Measurements from ENCODE around the gene AIFM2.

Gene AIFM2

DNA sequence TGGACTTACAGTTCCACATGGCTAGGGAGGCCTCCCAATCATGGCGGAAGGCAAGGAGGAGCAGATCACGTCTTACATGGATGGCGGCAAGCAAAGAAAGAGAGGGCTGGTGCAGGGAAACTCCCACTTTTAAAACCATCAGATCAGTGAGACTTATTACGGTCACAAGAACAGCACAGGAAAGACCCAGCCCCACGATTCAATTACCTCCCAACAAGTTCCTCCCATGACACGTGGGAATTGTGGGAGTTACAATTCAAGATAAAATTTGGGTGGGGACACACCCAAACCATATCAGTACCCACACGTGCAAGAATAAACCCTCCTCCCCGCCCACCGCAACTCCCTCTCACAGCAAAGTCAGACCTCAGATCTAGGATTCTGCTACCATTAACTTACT is 4.5 kb upstream of the AIFM2 start:
- CTCF ChIA-PET, result interaction anchor here (0.6 to 1.3 kb wide), 2 partner anchors 14 to 21 kb away, joined by 3 to 4 read pairs; no protein-coding TSS in a partner anchor
- POLR2A ChIA-PET, result interaction anchor here (1.2 to 1.9 kb wide), 2 partner anchors 9 kb away, joined by 5 to 10 read pairs; partner anchors contain the start of gene TYSND1
- TF ChIP-seq BHLHE40 (IDR thresholded peaks at IDR 0.05; ENCODE audit: borderline replicate concordance), result no peak
- no peak for TF ChIP-seq FOXA1 (IDR thresholded peaks at IDR 0.05)
- no peak for TF ChIP-seq ELF4 (IDR thresholded peaks at IDR 0.05)
- TF ChIP-seq, protein P1, sequence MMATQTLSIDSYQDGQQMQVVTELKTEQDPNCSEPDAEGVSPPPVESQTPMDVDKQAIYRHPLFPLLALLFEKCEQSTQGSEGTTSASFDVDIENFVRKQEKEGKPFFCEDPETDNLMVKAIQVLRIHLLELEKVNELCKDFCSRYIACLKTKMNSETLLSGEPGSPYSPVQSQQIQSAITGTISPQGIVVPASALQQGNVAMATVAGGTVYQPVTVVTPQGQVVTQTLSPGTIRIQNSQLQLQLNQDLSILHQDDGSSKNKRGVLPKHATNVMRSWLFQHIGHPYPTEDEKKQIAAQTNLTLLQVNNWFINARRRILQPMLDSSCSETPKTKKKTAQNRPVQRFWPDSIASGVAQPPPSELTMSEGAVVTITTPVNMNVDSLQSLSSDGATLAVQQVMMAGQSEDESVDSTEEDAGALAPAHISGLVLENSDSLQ (IDR thresholded peaks at IDR 0.05), result no peak
- TF ChIP-seq NFRKB (IDR thresholded peaks at IDR 0.05), result no peak
- no peak for TF ChIP-seq ZNF384 (IDR thresholded peaks at IDR 0.05)
- TF ChIP-seq FOXM1 (IDR thresholded peaks at IDR 0.05; ENCODE audit: borderline replicate concordance), result no peak
- no peak for TF ChIP-seq TARDBP (IDR thresholded peaks at IDR 0.05)
- TF ChIP-seq LEF1 (IDR thresholded peaks at IDR 0.05; ENCODE audit: borderline replicate concordance), result no peak
- no peak for TF ChIP-seq SP1 (IDR thresholded peaks at IDR 0.05)
- no peak for TF ChIP-seq HDGF (IDR thresholded peaks at IDR 0.05; ENCODE audit: borderline replicate concordance)
- TF ChIP-seq L3MBTL2 (conservative IDR thresholded peaks at IDR 0.05), result no peak
- TF ChIP-seq FOXK2 (IDR thresholded peaks at IDR 0.05), result no peak
- no peak for DNase-seq (ENCODE audit: extremely low spot score)

DNA sequence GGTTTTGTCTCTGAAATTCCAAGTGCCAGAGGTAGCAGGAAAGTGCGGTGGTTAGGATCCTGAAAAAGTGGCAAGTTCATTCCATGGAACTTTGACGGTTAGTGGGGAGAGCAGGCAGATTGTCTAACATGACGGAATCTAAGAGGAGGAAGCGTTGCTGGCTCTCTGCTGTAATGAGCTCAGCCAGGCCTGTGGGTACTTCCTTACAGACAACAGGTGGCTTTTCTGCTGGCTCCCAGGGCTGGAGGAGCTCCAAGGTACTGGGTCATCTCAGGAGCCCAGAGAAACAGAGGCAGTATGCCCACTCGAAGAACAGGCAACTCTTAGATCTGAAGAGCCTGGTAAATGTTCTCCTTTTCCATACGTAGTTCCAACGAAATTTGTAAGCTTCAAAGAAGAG is 3.1 kb upstream of the AIFM2 start:
- no peak for DNase-seq (ENCODE audit: extremely low spot score)
- TF ChIP-seq FOXA1 (IDR thresholded peaks at IDR 0.05), result no peak
- POLR2A ChIA-PET, result interaction anchor here (1.7 to 1.9 kb wide), 2 partner anchors 10 to 11 kb away, joined by 7 to 10 read pairs; partner anchors contain the start of gene TYSND1
- CTCF ChIA-PET, result interaction anchor here (1.1 to 1.3 kb wide), 2 partner anchors 10 to 20 kb away, joined by 4 to 7 read pairs; partner anchors contain the start of gene TYSND1

DNA sequence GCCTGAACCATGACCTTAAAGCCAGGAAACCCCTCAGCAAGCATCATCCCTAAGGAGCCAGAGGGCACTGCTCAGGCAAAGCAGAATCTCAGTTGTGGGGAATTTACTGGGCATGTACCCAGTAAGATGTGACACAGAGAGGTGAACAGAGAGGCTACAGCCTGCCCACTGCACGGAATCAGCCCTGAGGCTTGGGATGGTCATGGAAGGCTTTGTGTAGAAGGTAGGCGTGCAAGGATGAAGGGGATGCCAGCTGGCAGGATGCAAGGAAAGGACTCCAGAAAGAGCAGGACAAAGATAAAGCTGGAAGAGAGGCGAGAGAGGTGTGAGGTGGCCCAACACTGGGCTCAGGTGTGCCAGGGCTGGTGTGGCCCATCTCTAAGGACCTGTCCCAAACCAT is 2.4 kb upstream of the AIFM2 start:
- no peak for DNase-seq (ENCODE audit: extremely low spot score)
- TF ChIP-seq, protein P1 (IDR thresholded peaks at IDR 0.05), result no peak
- no peak for TF ChIP-seq ZNF384 (IDR thresholded peaks at IDR 0.05)
- no peak for TF ChIP-seq SUZ12 (IDR thresholded peaks at IDR 0.05)
- no peak for TF ChIP-seq TARDBP (IDR thresholded peaks at IDR 0.05)
- no peak for TF ChIP-seq FOXA1 (IDR thresholded peaks at IDR 0.05)
- TF ChIP-seq FOXK2 (IDR thresholded peaks at IDR 0.05), result no peak
- TF ChIP-seq FOXM1 (IDR thresholded peaks at IDR 0.05; ENCODE audit: borderline replicate concordance), result no peak
- no peak for TF ChIP-seq SP1 (IDR thresholded peaks at IDR 0.05)
- TF ChIP-seq HDGF (IDR thresholded peaks at IDR 0.05; ENCODE audit: borderline replicate concordance), result no peak
- TF ChIP-seq CTBP1 (IDR thresholded peaks at IDR 0.05; ENCODE audit: borderline replicate concordance), result no peak
- no peak for TF ChIP-seq NFRKB (IDR thresholded peaks at IDR 0.05)
- no peak for TF ChIP-seq LEF1 (IDR thresholded peaks at IDR 0.05; ENCODE audit: borderline replicate concordance)
- ChIA-PET CTCF (interaction anchor here (1.5 kb wide), 1 partner anchor 11 kb away, joined by 4 read pairs; the partner anchor contains the start of gene TYSND1), POLR2A (interaction anchor here (1.0 to 1.9 kb wide), 3 partner anchors 10 to 12 kb away, joined by 4 to 10 read pairs (median 7); partner anchors contain the start of gene TYSND1)

DNA sequence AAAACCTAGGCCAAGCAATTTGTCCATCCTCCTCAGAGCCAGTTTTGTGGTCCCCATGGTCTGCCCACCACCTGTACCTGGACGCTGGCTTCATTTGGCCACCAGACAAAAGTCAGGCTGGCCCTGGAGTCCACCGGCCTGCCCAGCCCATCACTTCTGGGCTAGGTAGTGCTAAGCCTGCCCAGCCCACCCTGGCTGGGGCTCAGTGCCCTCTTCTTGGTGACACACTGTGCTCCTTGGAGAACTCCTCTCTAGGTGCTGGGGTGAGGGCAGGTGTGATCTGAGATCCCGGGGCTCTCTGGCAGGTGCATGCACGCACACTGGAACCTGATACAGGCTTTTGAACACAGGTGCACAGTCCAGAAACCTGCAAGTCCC is 1.1 kb downstream of the AIFM2 start:
- POLR2A ChIA-PET, result no interaction called here
- TF ChIP-seq ZNF384 (IDR thresholded peaks at IDR 0.05) (no peak), CTBP1 (IDR thresholded peaks at IDR 0.05; ENCODE audit: borderline replicate concordance) (no peak), SUZ12 (IDR thresholded peaks at IDR 0.05) (no peak), BHLHE40 (IDR thresholded peaks at IDR 0.05; ENCODE audit: borderline replicate concordance) (no peak), HDGF (IDR thresholded peaks at IDR 0.05; ENCODE audit: borderline replicate concordance) (no peak), ELF4 (IDR thresholded peaks at IDR 0.05) (no peak), LEF1 (IDR thresholded peaks at IDR 0.05; ENCODE audit: borderline replicate concordance) (no peak), SP1 (IDR thresholded peaks at IDR 0.05) (no peak), FOXM1 (IDR thresholded peaks at IDR 0.05; ENCODE audit: borderline replicate concordance) (no peak), FOXK2 (IDR thresholded peaks at IDR 0.05) (no peak), NFRKB (IDR thresholded peaks at IDR 0.05) (no peak), ARNT (IDR thresholded peaks at IDR 0.05) (no peak)
- TF ChIP-seq, protein P1 (IDR thresholded peaks at IDR 0.05), result no peak
- CTCF ChIA-PET, result no interaction called here
- no peak for DNase-seq (ENCODE audit: extremely low spot score)

DNA sequence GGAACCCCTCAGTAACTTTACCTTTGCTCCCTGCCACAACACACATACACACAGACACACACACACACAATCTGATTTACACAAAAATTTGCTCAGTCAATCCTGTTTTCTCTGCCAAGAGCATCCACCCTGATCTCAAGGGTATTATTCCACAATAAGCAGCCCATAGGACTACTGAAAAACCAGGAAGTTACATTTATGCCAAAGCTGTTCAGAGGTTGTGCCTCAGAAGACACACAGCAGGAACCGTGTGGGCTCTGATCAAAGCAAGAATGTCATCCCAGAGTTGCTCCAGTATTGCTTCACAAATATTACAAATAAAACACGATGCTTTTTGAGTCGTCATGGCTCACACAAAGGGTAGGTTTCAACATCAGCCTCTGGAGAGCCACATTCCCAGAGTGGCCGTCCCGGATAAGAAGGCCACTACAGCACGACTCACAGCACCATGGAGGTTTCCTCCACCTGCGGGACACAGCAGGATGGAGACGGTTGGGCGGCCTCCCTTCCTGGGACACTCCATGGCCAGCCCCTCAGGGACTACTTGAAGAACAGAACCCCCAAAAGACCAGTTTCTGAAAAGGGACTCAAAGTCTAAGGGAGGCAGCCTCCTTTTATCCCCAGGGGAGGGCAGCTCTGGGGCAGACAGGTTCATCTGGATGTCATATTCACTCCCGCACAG is 1.6 kb downstream of the AIFM2 start:
- ChIA-PET POLR2A (no interaction called here), CTCF (interaction anchor here (1.7 kb wide), 1 partner anchor 15 kb away, joined by 6 read pairs; no protein-coding TSS in a partner anchor)
- no peak for TF ChIP-seq BHLHE40 (IDR thresholded peaks at IDR 0.05; ENCODE audit: borderline replicate concordance)
- no peak for TF ChIP-seq SP1 (IDR thresholded peaks at IDR 0.05)
- TF ChIP-seq LEF1 (IDR thresholded peaks at IDR 0.05; ENCODE audit: borderline replicate concordance), result no peak
- no peak for TF ChIP-seq L3MBTL2 (conservative IDR thresholded peaks at IDR 0.05)
- TF ChIP-seq CTBP1 (IDR thresholded peaks at IDR 0.05; ENCODE audit: borderline replicate concordance), result no peak
- TF ChIP-seq FOXM1 (IDR thresholded peaks at IDR 0.05; ENCODE audit: borderline replicate concordance), result no peak
- TF ChIP-seq ARNT (IDR thresholded peaks at IDR 0.05), result no peak
- no peak for TF ChIP-seq TARDBP (IDR thresholded peaks at IDR 0.05)
- TF ChIP-seq SUZ12 (IDR thresholded peaks at IDR 0.05), result no peak
- TF ChIP-seq NFRKB (IDR thresholded peaks at IDR 0.05), result no peak
- TF ChIP-seq ZNF384 (IDR thresholded peaks at IDR 0.05), result no peak
- TF ChIP-seq ELF4 (IDR thresholded peaks at IDR 0.05), result no peak
- no peak for TF ChIP-seq HDGF (IDR thresholded peaks at IDR 0.05; ENCODE audit: borderline replicate concordance)
- TF ChIP-seq FOXA1 (IDR thresholded peaks at IDR 0.05), result no peak
- no peak for TF ChIP-seq FOXK2 (IDR thresholded peaks at IDR 0.05)
- DNase-seq (ENCODE audit: extremely low spot score), result no peak

Measured in HEK293T (cell line).